ENCODE results near the gene HIPK2.

HIPK2 gene

DNA sequence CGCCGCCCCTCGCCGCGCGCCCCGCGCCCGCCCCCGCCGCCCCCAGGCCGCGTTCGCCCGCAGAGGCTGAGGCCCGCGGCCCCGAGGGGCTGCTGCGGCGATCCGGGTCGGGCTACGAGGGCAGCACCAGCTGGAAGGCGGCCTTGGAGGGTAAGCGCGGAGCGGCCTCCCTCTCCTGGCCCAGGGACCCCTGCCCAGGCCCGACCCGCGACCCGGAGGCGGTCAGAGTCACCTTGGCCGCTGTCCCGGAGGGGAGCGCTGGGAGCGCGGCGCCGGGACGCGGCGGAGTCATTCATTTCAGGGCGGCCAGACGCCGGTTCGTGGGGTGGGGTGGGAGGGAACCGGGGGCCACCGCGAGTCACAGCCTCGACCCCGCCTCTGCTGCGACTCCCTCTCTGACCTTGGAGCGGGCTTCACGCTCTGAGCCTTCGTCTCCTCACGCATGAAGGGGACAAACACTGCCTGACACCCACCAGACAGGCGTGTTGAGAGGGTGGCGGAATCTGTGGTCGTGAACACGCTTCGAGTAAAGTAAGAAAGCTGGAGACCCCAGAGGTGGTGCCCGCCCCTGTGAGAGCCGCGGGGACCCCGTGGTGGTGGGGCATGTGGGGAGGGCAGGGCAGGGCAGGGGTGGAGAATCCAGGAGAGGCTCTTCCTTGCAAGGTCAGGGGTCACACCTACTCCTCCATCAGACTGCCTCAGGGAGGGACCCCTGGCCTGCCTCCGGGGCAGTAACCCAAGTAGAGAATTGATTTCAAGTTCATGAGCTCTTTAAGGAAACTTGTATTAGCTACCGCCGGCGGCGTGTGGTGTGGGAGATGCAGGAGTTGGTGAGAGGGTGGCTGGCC, 253.6 kb downstream of the HIPK2 start:
- DNase-seq = no peak

DNA sequence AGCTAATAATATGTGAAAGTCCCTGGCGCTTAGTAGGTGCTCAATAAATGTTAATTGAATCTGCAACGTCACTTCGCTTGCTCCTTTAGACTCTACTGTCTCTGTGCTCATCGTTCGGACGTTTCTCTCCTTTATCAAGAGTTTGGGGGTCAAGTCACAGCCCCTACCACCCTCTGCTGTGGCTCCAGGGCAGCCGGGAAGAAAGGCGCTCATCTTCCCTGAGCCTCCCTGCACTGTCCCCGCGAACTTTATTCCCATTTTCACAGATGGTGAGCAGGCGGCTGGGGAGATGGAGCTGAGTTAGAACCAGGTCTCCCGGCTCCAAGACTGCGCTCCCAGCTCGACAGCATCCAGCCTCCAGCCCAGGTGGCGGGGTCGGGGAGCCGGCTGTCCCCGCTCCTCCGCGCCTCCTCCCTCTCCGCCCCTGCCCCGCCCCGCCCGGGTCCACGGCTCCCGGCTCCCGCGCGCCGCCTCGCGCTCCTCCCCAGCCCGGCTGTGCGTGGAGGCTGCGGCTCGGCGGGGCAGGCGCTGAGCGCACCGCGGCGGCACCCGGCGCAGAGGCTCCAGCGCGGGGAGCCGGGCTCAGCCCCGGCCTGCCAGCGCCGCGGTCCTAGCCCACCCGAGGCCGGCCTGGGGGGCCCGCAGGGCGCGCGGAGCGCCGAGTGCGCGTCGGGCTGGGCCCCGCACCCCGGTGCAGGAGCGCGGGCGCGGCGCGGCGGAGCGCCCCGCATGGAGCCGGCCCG, 254.4 kb downstream of the HIPK2 start, which contains the start of gene CLEC2L:
TSS of gene CLEC2L (plus strand) at position 487 of the 743 bp plus-strand sequence. CDS start at position 730, 243 bp downstream.
- no peak for DNase-seq

DNA sequence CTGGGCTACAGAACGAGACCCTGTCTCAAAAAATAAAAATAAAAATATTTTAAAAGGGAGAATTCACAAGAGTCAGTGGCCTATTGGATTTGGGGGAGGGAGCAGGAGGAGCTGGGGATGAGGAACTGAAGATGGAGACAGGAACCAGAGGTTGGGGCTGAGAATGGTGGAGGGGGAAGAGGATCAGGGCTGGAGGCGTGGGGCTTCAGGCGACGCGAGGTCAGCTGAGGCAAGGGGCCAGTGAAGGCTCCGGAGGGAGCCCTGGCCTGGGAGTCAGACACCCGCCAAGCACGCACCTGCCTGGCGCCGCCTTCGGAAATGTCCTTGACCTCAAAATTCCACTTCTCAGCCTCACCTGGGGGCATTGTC, 255.0 kb downstream of the HIPK2 start:
- DNase-seq = no peak

DNA sequence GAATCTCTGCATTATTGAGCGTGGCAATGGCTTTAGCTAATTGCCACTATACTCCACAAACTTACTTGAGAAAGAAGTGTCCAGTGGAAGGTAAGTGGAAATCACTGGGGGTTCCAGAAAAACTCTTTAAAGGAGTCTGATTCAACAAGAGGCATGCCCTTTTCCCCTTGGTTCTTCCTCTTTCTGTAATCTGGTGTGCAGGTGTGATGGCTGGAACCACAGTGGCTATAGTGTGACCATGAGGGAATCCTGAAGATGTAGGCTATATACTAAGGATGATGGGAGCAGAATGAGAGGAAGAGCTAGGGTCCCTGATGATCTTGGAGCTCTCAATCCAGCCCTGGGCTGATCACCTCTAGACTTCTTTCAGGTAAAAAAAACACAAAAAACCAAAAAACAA, 256.4 kb downstream of the HIPK2 start:
- no peak for DNase-seq

DNA sequence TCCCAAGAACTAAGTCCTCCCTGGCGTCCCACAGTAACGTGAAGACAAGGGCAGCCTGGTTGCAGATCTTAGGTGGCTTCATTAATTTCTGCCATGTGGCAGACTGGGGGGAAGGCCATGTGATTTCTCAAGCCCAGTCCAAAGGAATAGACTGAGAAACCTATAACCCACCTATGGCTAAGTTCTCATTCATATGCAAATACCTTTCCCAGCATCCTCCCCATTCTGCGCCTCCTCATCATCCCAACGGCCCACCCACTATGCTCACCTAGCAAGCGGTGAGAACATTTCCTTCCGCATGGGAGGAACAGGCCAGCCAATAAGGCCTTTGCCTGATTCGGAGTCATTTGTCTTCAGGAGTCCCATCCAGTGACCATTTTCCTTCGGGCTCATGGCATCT, 262.5 kb downstream of the HIPK2 start:
- no peak for DNase-seq
